22Rv1 (cell line): ENCODE results near the gene FBXO17.
A peak's percentile ranks its signal among the peaks of the same experiment; 100 is the strongest.

Experiments used
- H3K27ac ChIP-seq: fragments of 450-650 bp; 2 replicates; pipeline ENCODE4 v1.5.1; 2017
- ZFX ChIP-seq: fragments of 450-650 bp; IDR thresholded peaks from 2 replicates; pipeline ENCODE4 v1.6.1; 2017; ENCODE audit warnings: antibody characterized with exemption, borderline replicate concordance
- TF ChIP-seq, protein P1 (sequence below): fragments of 450-650 bp; IDR thresholded peaks from 2 replicates; pipeline ENCODE4 v1.5.1; 2017; ENCODE audit warnings: mild to moderate bottlenecking

The FBXO17 gene

DNA sequence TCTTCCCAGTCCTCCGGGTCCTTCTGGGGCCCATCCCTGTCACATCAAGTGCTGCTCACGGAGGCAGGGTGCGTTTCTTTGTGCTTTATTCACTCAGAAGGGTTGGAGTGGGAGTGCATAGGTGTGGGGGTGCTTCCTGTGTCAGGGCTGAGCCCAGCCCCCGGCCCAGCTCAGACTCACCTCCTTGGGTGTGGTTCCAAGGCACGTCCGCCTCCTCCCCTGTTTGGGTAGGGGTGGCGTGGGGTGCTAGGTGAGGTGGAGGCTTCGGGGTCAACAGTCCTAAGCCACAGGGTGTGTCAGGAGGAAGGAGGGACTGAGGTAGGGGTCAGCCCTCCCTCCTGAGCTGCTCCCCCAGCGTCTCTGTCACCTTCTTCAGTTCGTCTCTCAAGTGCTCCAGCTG is 66.6 kb downstream of the FBXO17 start:
- TF ChIP-seq ZFX = no peak
- TF ChIP-seq, protein P1, sequence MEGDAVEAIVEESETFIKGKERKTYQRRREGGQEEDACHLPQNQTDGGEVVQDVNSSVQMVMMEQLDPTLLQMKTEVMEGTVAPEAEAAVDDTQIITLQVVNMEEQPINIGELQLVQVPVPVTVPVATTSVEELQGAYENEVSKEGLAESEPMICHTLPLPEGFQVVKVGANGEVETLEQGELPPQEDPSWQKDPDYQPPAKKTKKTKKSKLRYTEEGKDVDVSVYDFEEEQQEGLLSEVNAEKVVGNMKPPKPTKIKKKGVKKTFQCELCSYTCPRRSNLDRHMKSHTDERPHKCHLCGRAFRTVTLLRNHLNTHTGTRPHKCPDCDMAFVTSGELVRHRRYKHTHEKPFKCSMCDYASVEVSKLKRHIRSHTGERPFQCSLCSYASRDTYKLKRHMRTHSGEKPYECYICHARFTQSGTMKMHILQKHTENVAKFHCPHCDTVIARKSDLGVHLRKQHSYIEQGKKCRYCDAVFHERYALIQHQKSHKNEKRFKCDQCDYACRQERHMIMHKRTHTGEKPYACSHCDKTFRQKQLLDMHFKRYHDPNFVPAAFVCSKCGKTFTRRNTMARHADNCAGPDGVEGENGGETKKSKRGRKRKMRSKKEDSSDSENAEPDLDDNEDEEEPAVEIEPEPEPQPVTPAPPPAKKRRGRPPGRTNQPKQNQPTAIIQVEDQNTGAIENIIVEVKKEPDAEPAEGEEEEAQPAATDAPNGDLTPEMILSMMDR = no peak
- H3K27ac ChIP-seq = no peak overlapping the region

DNA sequence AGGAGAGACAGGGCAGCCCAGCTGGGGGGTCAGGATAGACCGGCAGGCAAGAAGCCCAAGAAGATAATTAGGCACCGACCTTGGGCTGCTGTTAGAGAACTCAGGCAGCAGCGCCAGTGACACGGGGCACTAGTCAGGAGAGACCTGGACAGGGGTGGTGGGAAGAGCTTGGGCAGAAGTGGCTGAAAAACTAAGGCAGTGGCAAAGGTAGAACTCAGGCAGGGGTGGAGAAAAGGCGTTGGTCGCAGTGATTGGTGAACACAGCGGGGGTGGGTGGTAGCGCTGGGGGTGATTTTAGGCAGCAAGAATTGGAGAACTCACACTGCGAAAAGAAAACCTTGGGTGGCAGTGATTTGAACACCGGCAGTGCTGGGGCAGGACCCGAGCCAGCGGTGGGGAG is 67.9 kb downstream of the FBXO17 start:
- TF ChIP-seq, protein P1 = no peak
- TF ChIP-seq ZFX = no peak
- no peak overlapping the region for H3K27ac ChIP-seq

DNA sequence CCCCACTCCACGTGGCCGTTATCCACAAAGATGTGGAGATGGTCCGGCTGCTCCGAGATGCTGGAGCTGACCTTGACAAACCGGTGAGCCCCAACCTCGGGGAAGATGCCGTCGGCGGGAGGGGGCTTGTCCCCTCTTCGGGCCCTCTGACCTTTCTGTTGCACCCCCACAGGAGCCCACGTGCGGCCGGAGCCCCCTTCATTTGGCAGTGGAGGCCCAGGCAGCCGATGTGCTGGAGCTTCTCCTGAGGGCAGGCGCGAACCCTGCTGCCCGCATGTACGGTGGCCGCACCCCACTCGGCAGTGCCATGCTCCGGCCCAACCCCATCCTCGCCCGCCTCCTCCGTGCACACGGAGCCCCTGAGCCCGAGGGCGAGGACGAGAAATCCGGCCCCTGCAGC is 68.3 kb downstream of the FBXO17 start:
- no peak overlapping the region for H3K27ac ChIP-seq
- no peak for TF ChIP-seq ZFX
- TF ChIP-seq, protein P1 = no peak

DNA sequence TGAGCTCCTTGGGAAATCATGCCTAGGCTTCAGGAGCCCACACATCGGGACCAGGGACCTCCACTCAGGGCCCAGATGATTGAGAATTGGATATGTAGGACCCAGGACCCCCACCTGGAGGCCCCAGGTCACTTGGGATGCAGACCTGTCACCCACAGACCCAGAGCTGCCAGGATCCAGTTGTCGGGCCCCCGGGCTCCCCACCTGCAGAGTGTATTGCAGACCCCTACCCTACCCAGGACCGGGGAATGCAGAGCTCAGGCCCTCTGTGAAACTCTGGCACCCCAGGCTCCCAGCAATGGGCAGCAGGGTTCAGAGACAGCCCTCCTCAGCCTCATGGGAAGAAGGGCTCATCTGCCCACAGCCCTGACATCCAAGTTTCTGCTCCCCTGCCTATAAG is 69.9 kb downstream of the FBXO17 start:
- no peak for TF ChIP-seq ZFX
- TF ChIP-seq, protein P1 = no peak
- H3K27ac ChIP-seq = no peak overlapping the region

DNA sequence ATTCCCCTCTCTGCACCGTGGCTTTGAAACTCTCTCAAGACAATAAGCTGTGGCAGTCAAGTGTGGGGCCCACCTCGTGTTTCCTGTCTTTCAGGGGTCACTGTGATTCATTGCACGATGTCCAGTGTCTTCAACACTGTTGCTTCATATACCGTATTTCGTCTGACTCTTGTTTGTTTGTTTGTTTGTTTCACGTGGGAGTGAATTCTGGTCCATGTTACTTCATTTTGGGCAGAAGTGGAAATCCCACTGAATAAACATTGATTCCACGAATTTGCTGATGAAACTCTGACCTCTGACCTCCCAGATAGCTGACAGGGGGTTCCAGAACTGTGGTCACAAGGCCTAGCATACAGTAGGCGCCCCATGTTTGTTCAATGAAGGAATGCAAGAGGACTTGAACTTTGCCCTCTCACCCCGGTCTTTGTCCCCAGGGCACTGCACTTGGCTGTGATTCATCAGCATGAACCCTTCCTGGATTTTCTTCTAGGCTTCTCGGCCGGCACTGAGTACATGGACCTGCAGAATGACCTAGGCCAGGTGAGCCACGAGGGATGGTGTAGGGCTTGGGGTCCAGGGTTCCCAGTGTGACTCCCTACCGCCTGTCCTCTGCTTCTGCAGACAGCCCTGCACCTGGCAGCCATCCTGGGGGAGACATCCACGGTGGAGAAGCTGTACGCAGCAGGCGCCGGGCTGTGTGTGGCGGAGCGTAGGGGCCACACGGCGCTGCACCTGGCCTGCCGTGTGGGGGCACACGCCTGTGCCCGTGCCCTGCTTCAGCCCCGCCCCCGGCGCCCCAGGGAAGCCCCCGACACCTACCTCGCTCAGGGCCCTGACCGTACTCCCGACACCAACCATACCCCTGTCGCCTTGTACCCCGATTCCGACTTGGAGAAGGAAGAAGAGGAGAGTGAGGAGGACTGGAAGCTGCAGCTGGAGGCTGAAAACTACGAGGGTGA is 70.7 kb downstream of the FBXO17 start:
- H3K27ac ChIP-seq = no peak overlapping the region
- TF ChIP-seq, protein P1 = no peak
- no peak for TF ChIP-seq ZFX

DNA sequence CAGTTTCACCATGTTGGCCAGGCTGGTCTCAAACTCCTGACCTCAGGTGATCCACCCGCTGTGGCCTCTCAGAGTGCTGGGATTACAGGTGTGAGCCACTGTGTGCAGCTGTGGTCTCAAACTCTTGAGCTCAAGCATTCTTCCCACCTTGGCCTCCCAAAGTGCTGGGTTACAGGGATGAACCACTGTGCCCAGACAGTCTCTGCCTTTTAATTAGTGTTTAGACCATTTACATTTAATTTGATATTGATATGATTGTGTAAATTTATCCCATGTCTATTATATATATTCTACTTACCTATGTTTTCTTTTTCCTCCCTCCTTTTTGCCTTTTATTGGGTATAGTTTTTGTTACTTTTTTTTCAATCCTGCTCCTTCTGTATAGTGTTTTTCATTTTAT is 73.9 kb downstream of the FBXO17 start:
- no peak for TF ChIP-seq ZFX
- TF ChIP-seq, protein P1 = no peak
- no peak overlapping the region for H3K27ac ChIP-seq

DNA sequence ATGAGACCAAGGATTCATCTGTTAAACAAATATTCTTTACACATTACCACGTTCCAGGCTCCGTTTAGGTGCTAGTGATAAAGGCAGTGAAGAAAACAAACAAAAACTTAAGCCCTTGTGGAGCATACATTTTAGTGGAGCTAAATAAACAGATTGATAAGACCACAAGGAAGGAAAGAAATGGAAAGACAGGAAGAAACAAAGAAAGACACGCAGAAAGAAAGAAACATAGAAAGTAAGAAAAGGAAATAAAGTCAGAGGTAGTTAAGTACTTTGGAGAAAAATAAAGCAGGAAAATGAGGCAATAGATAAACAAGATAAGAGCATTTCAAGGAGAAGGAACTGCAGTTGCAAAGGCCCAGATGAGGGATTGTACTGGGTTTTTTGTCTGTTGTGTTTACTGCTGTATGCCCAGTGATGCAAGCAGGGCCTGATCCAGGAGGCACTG is 74.8 kb downstream of the FBXO17 start:
- no peak for TF ChIP-seq ZFX
- TF ChIP-seq, protein P1 = no peak
- peak overlapping the region; percentile 58 for H3K27ac ChIP-seq
